ENCODE measurements around the gene EBF4.
"Not testable (repeated sequence)": the region's sequence is repeated elsewhere in the genome, so short reads cannot be mapped to it uniquely, and the experiment has no call there.

The EBF4 gene

GRCh38 chr20:2796011-2796660 lies 103.6 kb downstream of the EBF4 start:
- no peak for DNase-seq

GRCh38 chr20:2797136-2797983 lies 104.8 kb downstream of the EBF4 start:
- DNase-seq: no peak

- no peak for DNase-seq
Observed at GRCh38 chr20:2798095-2798805, 105.7 kb downstream of the EBF4 start.

- no peak for DNase-seq
Observed at GRCh38 chr20:2798814-2799213, 106.2 kb downstream of the EBF4 start.

GRCh38 chr20:2799271-2799670 lies 106.7 kb downstream of the EBF4 start:
- DNase-seq: no peak

- DNase-seq: no peak
Observed at GRCh38 chr20:2799688-2800520, 107.3 kb downstream of the EBF4 start.

- peak; percentile 41 to 45 for DNase-seq
Observed at GRCh38 chr20:2800521-2801285, 108.1 kb downstream of the EBF4 start, which contains the start of gene CPXM1. Gene CPXM1, minus strand, starts transcription at chr20:2800627. Its CDS starts 55 bp downstream, at chr20:2800572.

GRCh38 chr20:2801286-2801728 lies 108.7 kb downstream of the EBF4 start:
- no peak for DNase-seq

- DNase-seq: no peak
Observed at GRCh38 chr20:2804041-2804828, 111.7 kb downstream of the EBF4 start.

GRCh38 chr20:2804852-2805688 lies 112.5 kb downstream of the EBF4 start:
- no peak for DNase-seq

GRCh38 chr20:2805689-2806350 lies 113.2 kb downstream of the EBF4 start:
- no peak for DNase-seq

- no peak for DNase-seq
Observed at GRCh38 chr20:2806351-2806701, 113.7 kb downstream of the EBF4 start.

- DNase-seq: no peak
Observed at GRCh38 chr20:2807019-2807418, 114.4 kb downstream of the EBF4 start.

- DNase-seq: not testable (repeated sequence)
Observed at GRCh38 chr20:2807929-2808328, 115.3 kb downstream of the EBF4 start.

- no peak for DNase-seq
Observed at GRCh38 chr20:2809690-2810089, 117.1 kb downstream of the EBF4 start.

Data from inflammatory macrophage (primary cell).